ENCODE results near the gene TRIO.

Gene TRIO

DNA sequence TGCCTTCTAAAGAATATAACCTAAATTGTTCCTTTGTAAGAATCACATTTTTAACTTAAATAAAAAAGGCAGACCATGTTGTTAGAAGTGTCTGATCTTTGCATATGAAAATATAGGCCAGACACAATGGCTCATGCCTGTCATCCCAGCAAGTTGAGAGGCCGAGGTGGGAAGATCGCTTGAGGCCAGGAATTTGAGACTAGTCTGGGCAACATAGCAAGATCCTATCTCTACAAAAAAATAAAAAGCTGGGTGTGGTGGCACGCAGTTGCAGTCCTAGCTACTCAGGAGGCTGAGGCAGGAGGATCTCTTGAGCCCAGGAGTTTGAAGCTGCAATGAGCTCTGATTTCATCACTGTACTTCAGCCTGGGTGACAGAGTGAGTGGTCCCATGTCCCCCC, 37.3 kb downstream of the TRIO start:
- TF ChIP-seq, protein P1, sequence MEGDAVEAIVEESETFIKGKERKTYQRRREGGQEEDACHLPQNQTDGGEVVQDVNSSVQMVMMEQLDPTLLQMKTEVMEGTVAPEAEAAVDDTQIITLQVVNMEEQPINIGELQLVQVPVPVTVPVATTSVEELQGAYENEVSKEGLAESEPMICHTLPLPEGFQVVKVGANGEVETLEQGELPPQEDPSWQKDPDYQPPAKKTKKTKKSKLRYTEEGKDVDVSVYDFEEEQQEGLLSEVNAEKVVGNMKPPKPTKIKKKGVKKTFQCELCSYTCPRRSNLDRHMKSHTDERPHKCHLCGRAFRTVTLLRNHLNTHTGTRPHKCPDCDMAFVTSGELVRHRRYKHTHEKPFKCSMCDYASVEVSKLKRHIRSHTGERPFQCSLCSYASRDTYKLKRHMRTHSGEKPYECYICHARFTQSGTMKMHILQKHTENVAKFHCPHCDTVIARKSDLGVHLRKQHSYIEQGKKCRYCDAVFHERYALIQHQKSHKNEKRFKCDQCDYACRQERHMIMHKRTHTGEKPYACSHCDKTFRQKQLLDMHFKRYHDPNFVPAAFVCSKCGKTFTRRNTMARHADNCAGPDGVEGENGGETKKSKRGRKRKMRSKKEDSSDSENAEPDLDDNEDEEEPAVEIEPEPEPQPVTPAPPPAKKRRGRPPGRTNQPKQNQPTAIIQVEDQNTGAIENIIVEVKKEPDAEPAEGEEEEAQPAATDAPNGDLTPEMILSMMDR (conservative IDR thresholded peaks at IDR 0.05; ENCODE audit: low read depth) = no peak
- CTCF ChIA-PET = no interaction called here

DNA sequence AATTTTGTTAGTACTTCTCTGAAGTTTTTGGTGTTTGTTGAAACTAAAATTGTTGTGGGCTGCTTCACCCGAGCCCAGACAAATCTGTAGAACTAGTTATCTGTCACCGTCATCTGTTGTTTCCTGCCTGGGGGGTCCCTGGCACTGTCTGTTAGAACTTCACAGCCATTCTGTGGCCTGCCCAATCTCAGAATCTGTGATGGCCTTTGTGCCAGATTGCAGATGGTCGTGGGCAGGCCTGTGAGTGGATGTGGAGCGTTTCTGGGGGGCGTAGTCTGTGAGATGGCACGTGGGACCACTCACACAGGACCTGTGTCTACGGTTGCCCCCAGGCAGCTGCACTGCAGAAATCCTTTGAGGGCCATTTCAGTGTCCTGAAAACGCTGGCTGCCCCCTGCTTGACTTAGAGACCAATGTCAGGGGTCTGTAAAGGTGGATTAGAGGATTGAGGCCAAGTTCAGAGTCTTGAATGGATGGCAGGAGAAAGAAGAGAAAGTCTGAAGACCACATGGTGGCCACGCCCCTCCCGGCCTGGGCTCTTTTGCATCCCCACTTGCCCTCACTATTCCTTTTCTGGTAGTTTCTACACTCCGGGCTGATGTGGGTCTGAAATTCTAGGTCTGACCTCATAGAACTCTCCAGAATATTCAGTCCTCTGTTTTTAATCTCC, 38.3 kb downstream of the TRIO start:
- ChIA-PET CTCF (no interaction called here), POLR2A (ENCODE audit: low non-redundant PET) (no interaction called here)

More for the DNA sequence above, 37.3 kb downstream of the TRIO start:
- no peak overlapping the region for H3K27ac ChIP-seq
- POLR2A ChIA-PET (ENCODE audit: low non-redundant PET) = interaction anchor here (0.7 kb wide), 1 partner anchor 89 kb away, joined by 5 read pairs; no protein-coding TSS in a partner anchor
- no peak for DNase-seq (ENCODE audit: low spot score)

DNA sequence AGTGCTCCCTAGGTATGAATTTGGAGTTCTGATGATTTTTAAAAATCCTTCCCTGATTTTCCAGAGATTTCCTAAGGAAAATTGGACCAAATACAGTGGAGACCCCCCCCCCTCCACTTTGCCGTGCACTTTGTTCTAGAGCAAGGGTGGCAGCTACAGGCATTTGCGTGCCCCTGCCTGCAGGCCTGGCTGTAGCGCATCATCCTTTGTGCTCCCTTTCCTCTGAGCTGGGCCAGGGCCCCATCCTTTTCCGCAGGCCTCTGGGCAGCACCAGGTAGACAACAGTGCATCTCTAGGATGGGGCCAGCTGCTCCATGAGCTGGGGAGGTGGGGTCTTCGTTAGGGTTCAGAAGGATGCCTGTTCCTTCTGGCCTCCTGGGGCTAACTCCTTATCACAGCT, 39.6 kb downstream of the TRIO start:
- CTCF ChIA-PET = no interaction called here
- TF ChIP-seq, protein P1 (conservative IDR thresholded peaks at IDR 0.05; ENCODE audit: low read depth) = no peak
- peak overlapping the region; percentile 65 for H3K27ac ChIP-seq
- DNase-seq (ENCODE audit: low spot score) = peak; percentile 35
- POLR2A ChIA-PET (ENCODE audit: low non-redundant PET) = interaction anchor here (0.6 kb wide), 1 partner anchor 11 kb away, joined by 4 read pairs; no protein-coding TSS in a partner anchor

More for the DNA sequence above, 38.3 kb downstream of the TRIO start:
- peak overlapping the region; percentile 47 for H3K27ac ChIP-seq
- TF ChIP-seq, protein P1 (conservative IDR thresholded peaks at IDR 0.05; ENCODE audit: low read depth) = no peak
- no peak for DNase-seq (ENCODE audit: low spot score)

DNA sequence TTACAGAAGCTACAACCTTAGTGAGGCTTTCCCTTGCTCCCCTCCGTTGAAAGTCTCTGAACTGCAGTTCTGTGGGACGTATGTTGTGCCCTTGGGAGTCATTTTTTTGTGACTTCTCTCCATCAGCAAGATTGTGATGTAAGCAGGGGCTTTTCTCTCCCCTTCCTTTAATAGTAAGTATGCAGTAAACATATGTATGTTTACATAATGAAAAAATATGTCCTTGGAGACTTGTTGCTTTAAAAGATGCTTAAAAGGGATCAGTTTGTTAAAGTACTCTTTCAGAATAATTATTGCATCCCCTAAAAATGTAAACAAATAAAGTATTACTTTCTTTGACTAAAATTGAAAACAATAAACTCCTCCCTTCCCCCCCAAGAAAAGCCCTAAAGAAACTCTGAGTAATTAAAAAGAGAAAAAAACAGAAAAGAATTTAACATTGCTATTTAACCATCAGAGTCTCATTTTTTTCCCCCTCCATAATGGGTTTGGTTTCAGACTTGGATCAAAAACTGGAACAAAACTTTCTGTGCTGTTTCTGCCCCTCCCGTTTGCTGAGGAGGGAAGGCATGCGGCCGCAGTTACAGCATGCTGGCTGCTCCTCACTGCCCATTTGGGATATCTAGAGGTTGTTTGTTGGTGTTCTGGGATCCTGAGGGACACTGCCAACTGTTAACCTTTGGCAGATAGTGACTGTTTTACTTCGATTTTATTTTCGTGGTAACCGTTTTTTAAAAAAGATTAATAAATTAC, 40.2 kb downstream of the TRIO start:
- ChIA-PET POLR2A (ENCODE audit: low non-redundant PET) (interaction anchor here (0.6 kb wide), 1 partner anchor 12 kb away, joined by 4 read pairs; no protein-coding TSS in a partner anchor), CTCF (no interaction called here)
- no peak for DNase-seq (ENCODE audit: low spot score)
- H3K27ac ChIP-seq = peak overlapping the region; percentile 96
- TF ChIP-seq, protein P1 (conservative IDR thresholded peaks at IDR 0.05; ENCODE audit: low read depth) = no peak

DNA sequence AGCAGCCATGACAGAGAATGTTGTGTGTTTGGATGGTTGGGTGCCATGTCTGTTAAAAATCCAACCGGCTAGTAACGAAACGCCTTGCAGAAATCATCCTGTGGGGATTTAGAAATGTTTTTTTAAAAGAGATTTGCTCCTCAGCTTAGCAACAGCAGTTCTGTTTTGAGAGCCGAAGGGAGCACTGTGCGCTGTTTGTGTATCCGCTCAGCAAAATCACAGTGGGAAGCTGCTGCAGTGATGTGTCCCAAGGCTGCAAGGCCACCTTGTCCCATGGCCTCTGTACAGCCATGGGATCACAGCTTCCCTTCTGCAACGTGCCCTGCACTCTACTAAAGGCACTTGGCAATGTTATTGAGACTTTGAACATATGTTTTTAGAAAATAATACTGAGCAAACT, 40.9 kb downstream of the TRIO start:
- CTCF ChIA-PET = no interaction called here
- TF ChIP-seq, protein P1 (conservative IDR thresholded peaks at IDR 0.05; ENCODE audit: low read depth) = no peak
- DNase-seq (ENCODE audit: low spot score) = no peak
- H3K27ac ChIP-seq = peak overlapping the region; percentile 96
- POLR2A ChIA-PET (ENCODE audit: low non-redundant PET) = no interaction called here

DNA sequence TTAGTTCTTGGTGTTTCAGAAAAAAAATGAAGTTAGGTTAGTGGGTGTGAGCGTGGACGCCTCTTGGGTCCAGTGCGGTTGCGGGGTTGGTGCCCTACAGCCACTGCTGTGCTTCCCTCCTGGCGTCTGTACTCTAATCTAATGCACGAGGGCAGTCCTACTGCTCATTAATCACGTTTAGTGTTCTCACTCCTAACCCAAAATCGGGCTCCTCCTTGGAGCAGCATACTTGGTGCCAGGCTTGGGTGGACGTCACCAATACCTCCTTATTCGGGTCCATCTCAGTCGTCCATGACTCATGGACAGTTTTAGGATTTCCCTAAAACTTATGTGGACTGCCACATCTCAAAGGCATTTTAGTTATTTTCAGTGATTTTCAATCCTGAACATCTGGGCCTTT, 41.6 kb downstream of the TRIO start:
- ChIA-PET POLR2A (ENCODE audit: low non-redundant PET) (no interaction called here), CTCF (interaction anchor here (0.6 kb wide), 1 partner anchor 30 kb away, joined by 3 read pairs; no protein-coding TSS in a partner anchor)
- TF ChIP-seq, protein P1 (conservative IDR thresholded peaks at IDR 0.05; ENCODE audit: low read depth) = no peak
- no peak for DNase-seq (ENCODE audit: low spot score)
- peak overlapping the region; percentile 96 for H3K27ac ChIP-seq

Measured in RWPE1 (cell line).